SHP77 treated with DMSO at 0.1 percent for 48 hours (cell line): ENCODE results near the gene C1orf226.
"Not testable (repeated sequence)": the region's sequence is repeated elsewhere in the genome, so short reads cannot be mapped to it uniquely, and the experiment has no call there.

Experiments used
- DNase-seq: peaks from one replicate; lab custom pipeline; 2025; lab: John Stamatoyannopoulos, UW

The C1orf226 gene

DNA sequence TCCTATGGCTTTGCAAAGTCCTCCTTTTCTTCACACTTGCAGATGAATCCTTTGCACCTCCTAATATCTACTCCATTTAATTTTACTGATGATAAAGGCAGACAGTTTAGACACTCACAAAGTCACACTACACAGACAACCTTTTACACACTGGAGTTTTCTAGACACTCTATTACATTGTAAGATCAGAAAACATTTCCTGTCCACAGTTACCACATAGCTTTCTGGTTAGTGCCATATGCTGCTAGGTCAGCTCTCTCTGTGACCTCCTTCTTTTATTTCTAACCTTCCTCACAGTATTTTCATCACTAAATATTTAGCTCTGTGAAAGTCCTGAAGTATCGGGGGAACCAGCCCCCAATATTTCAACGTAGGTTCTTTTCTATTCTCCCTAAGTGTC lies 25.3 kb downstream of the C1orf226 start:
- DNase-seq = no peak

- DNase-seq = no peak
Measured at GRCh38 chr1:162407539-162407938, 26.0 kb downstream of the C1orf226 start.

- no peak for DNase-seq
Measured at GRCh38 chr1:162412002-162412401, 30.5 kb downstream of the C1orf226 start, which contains the start of gene SH2D1B. TSS of gene SH2D1B (minus strand) at chr1:162412136. CDS start at chr1:162412016, 120 bp downstream.

DNA sequence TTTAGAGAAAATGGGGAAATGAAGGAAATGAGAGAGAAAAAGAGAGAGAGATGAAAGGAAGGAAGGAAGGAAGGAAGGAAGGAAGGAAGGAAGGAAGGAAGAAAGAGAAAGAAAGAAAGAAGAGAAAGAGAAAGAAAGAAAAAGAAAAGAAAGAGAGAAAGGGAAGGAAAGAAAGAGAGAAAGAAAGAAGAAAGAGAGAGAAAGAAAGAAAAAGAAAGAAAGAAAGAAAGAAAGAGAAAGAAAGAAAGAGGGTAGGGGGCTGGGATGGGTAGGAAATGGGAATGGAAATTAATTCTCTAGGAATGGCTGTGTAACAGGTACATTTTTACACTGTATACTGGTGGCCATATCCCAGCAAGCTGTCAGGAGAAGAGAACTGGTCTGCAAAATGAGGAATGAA lies 34.7 kb downstream of the C1orf226 start:
- DNase-seq = no peak

- DNase-seq = no peak
Measured at GRCh38 chr1:162416909-162417308, 35.4 kb downstream of the C1orf226 start.

- DNase-seq = no peak
Measured at GRCh38 chr1:162417650-162418049, 36.1 kb downstream of the C1orf226 start.

GRCh38 chr1:162418584-162418983 lies 37.1 kb downstream of the C1orf226 start:
- DNase-seq = not testable (repeated sequence)

- DNase-seq = not testable (repeated sequence)
Measured at GRCh38 chr1:162419450-162419931, 38.0 kb downstream of the C1orf226 start.

GRCh38 chr1:162420120-162420519 lies 38.6 kb downstream of the C1orf226 start:
- DNase-seq = no peak

- no peak for DNase-seq
Measured at GRCh38 chr1:162421258-162422164, 40.0 kb downstream of the C1orf226 start.

DNA sequence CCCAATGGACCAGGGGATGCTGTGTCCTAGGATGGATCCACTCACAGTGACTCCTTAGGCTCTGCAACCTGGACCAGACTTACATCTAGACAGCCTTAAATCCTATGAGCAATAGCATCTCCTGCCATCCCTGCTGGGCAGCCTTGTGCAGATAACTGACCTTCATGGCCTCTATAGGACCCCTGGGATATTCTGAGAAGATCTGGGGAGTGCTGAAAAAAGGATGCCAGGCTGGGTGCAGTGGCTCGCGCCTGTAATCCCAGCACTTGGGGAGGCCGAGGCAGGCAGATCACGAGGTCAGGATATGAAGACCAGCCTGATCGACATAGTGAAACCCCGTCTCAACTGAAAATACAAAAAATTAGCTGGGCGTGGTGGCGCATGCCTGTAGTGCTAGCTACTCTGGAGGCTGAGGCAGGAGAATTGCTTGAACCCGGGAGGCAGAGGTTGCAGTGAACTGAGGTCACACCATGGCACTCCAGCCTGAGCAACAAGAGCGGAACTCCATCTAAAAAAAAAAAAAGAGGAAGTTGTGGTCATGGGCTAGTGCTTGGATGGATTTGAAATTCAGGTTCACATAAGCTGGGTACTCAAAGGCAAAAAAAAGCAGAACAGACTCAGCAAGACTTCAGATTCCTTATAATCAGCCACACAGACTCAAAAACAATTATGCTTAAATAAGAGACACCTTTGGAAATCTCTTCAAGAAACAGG lies 41.3 kb downstream of the C1orf226 start:
- DNase-seq = no peak

DNA sequence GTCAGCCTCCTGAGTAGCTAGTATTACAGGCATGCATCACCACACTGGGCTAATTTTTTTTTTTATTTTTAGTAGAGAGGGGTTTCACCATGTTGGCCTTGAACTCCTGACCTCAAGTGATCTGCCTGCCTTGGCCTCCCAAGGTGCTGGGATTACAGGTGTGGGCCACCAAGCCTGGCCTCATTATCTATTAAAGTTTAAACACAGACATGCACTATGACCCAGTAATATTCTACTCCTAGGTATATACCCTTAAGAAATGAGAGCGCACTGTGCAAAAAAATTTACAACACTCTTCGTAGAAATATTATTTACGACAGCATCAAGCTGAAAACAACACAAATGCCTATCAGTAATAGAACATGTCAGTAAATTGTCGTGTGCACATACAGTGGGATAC lies 49.1 kb downstream of the C1orf226 start:
- no peak for DNase-seq

DNA sequence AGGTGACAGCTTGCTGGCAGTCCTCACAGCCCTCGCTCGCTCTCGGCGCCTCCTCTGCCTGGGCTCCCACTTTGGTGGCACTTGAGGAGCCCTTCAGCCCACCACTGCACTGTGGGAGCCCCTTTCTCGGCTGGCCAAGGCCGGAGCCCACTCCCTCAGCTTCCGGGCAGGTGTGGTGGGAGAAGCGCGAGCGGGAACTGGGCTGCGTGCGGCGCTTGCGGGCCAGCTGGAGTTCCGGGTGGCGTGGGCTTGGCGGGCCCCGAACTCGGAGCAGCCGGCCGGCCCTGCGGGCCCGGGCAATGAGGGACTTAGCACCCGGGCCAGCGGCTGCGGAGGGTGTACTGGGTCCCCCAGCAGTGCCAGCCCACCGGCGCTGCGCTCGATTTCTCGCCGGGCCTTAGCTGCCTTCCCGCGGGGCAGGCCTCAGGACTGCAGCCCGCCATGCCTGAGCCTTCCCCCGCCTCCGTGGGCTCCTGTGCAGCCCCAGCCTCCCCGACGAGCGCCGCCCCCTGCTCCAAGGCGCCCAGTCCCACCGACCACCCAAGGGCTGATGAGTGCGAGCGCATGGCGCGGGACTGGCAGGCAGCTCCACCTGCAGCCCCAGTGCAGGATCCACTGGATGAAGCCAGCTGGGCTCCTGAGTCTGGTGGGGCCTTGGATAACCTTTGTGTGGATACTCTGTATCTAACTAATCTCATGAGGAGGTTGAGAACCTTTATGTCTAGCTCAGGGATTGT lies 51.6 kb downstream of the C1orf226 start:
- not testable (repeated sequence) for DNase-seq
